ENCODE measurements around the gene GLB1L3.
"Not testable (repeated sequence)": the region's sequence is repeated elsewhere in the genome, so short reads cannot be mapped to it uniquely, and the experiment has no call there.

GLB1L3 gene

DNA sequence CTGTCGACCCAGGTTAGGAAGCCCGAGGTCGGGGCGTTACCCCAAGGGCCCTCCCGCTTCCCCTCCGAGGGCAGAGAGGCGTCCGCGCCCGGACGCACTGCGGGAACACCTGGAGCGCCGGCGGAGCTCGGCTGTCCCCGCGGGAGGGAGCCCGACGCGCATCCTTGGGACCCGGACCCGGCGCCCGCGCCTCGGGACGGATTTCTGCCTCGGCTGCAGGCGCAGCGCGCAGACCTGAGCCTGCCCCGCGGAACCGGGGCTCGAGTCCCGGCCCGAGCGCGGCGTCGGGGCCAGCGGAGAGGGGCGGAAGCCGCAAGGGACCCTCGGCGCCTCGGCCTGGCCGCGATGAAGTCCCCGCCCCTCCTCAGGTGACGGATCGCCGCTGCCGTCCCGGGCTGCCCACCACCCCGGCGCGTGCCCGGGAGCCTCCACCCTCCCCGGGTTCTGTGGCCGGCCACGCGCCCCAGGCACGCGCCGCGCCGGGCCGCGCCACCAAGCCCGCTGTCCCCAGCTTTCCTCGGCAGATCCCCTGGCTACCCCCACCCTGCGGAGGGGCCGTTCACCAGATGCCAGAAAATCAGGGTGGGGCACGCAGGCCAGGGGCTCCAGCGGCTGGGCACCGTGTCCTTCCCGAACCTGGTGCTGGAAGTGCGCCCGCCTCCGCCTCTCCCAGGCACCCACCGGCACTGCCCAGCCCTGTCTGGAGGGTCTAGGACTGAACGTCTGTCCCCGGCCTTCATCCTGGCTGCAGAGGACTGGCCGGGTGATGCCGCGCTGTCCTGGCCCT lies 410 bp downstream of the GLB1L3 start:
- peak; percentile 4 to 5 for ATAC-seq

- ATAC-seq: no peak
Observed at GRCh38 chr11:134277183-134278001, 1.2 kb downstream of the GLB1L3 start.

DNA sequence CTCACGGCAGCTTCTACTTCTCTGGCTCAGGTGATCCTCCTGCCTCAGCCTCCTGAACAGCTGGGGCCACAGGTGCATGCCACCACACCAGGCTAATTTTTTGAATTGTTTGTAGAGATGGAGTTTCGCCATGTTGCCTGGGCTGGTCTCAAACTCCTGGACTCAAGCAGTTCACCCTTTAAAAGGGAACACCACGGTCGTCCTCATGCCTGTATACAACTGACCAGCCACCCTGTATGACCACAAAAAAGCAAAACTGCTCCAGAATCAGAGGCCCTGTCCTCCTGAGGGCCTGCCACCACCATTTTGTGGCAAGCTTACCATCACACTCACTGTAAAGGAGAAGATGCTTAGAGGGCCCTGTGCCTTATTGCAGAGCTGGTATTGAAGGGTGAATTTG lies 2.2 kb downstream of the GLB1L3 start:
- no peak for ATAC-seq

DNA sequence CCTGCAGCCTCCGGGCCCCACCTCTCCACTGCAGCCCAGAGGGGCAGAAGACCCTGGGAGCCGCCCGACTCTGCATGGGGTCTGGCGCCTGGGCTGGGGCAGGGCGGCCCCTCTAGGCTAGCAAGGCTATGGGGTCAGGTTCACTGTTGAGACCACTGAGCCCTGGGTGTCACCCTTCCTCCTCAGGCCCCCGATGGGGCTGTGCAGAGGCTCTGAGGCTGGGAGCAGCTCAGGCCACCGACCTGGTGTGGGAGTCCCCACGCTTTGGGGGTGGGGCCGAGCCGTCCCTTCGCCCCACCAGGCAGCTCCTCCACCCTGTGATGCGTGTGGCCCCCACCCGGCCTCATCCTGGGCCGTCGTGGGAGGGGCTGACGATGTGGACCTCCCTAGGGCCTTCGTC lies 5.5 kb downstream of the GLB1L3 start:
- not testable (repeated sequence) for ATAC-seq

DNA sequence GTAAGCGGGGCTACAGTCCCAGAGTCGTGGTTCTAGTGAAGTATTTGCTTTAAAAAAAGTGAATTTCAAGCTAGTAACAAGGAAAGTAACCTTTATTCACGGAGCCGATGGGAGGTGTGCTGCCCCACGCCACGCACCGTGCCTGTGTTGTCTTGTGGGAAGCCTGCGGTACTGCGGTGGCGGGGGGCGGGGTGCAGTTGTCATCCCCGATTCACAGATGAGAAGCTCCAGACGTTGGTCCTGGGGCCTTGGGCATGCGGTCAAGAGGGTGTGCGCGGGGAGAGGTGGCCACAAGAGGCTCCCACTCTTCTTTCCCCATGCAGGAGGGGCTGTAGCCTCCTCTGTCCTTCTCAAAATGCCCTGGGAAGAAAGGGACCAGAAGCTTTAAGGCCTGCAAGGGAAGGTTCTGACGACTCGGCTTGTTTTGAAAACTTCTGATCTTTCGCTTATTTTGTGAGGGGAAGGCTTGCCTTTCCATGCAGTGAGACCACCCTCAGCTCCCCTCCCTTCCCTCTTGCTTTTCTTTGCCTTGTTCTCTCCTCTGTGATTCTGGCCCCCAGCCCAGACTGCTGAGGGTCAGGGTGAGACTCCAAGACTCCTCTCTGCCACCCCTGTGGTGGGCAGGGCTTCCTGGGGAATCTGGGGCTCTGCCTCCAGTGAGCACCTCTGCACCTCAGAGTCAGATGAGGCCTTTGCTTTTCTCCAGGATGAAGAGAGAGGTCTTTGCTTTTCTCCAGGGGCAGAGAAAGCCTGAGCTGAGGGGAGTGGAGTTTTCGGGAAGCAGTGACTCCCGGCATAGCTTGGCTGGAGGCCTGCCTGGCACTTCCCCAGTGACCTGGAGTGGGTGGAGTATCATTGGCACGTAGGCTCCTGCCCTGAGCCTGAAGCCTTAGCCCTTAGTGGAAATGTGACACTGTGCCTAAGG lies 6.2 kb downstream of the GLB1L3 start:
- no peak for ATAC-seq

DNA sequence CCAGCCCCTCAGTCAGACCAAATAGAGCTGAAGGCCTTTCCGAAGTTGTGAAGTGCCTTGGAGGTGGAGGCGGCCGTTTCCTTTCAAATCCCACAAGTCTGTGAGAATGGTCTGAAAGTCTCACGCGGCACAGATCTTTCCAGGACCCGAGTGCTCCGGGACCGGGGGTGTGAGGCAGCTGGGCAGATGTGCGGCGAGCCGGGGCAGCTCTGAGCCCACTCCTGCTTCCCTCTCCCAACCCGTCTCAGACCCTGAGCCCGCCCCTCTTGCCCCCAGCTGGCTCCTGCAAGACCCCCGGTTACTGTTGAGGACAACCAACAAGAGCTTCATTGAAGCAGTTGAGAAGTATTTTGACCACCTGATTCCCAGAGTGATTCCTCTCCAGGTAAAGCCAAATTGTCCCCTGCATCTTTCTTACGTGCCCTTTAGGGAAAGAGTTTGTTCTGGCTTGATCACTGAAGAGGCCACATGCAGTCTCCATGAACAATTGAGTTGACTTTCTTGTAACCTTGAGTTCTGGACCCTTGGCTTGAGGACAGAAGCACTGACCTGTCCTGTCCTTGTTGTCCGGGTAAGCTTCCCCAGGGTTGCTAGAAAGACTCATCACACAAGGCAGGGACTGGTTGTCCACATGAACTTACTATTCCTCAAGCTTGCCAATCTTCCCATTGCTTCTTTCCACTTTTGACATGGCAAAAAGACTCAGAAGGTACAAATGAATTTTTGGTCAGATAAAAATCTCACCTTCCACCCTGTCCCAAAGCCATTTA lies 7.5 kb downstream of the GLB1L3 start:
- ATAC-seq: no peak

DNA sequence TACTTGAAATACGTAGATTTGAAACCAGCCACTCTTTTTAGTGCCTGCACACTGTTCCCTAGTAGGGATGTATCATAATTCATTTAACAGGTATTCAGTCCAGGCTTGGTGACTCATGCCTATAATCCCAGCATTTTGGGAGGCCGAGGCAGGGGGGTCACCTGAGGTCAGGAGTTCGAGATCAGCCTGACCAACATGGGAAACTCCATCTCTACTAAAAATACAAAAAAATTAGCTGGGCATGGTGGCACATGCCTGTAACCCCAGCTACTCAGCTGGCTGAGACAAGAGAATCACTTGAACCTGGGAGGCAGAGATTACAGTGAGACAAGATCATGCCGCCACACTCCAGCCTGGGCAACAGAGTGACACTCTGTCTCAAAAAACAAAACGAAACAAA lies 8.2 kb downstream of the GLB1L3 start:
- ATAC-seq: not testable (repeated sequence)

GRCh38 chr11:134287561-134287960 lies 11.4 kb downstream of the GLB1L3 start:
- ATAC-seq: no peak

GRCh38 chr11:134288486-134288885 lies 12.3 kb downstream of the GLB1L3 start:
- ATAC-seq: no peak

DNA sequence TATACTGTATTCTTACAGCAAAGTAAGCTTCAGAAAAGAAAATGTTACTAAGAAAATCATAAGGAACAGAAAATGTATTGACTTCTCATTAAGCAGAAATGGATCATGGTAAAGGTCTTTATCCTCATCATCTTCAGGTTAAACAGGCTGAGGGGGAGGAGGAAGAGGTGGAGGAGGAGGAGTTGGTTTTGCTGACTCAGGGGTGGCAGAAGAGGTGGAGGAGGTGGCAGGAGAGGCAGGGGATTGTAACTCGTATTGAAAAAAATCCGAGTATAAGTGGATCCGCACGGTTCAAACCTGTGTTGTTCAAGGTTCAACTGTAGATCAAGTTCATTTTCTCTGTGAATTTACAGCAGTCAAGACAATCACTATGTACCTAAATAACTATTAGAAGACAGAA lies 13.0 kb downstream of the GLB1L3 start:
- no peak for ATAC-seq

GRCh38 chr11:134289789-134290188 lies 13.6 kb downstream of the GLB1L3 start:
- no peak for ATAC-seq

DNA sequence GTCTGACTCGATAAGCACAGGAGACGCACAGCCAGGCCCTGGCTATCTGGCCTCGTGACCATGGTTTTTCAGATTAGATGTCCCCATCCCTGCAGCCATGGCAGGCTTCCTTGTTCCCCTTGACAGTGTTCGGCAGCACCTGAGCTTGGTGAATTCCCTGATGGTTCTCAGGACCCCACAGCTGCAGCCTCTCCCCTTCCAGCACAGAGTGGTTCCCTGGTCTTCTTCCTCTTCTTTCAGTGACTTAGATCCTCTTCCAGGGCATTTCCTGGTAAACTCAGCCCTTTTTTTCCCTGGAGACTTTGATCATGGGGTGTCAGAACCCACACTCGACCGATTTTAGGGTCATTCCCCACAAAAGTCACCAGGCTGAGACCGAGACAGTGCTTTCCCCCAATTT lies 14.5 kb downstream of the GLB1L3 start:
- ATAC-seq: no peak

- ATAC-seq: no peak
Observed at GRCh38 chr11:134291196-134291595, 15.0 kb downstream of the GLB1L3 start.

GRCh38 chr11:134292661-134293060 lies 16.5 kb downstream of the GLB1L3 start:
- ATAC-seq: no peak

GRCh38 chr11:134293119-134294113 lies 17.2 kb downstream of the GLB1L3 start:
- no peak for ATAC-seq

GRCh38 chr11:134294664-134295063 lies 18.5 kb downstream of the GLB1L3 start:
- no peak for ATAC-seq

- no peak for ATAC-seq
Observed at GRCh38 chr11:134312223-134312622, 36.0 kb downstream of the GLB1L3 start.

DNA sequence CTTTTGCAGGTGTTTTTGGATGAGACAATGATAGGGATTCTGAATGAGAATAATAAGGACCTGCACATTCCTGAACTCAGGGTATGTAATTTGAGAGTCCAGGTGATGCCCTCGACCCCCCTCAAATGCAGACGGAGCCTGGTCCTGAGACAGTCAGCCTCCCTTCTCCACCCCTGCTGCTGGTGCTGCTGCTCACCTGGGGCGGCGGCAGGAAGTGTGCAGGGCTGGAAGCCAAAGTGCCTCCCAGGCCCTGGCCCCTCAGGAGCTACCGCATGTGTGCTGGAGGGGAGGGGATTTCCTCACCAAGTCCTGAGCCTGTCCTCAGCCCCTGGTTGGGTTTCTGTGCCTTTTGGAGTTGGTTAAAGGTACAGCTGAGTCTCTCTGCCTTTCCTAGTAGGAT lies 36.6 kb downstream of the GLB1L3 start:
- ATAC-seq: no peak

- ATAC-seq: no peak
Observed at GRCh38 chr11:134313379-134313778, 37.2 kb downstream of the GLB1L3 start.

GRCh38 chr11:134313821-134314607 lies 37.8 kb downstream of the GLB1L3 start:
- ATAC-seq: no peak
